NCI-H146 treated with DMSO at 0.1 percent for 48 hours (cell line): Measurements from ENCODE around the gene HDAC3.

ENCODE experiments used
- DNase-seq: peaks from one replicate; lab custom pipeline; 2025; ENCODE audit not compliant: unreplicated experiment; lab: John Stamatoyannopoulos, UW

The HDAC3 gene

DNA sequence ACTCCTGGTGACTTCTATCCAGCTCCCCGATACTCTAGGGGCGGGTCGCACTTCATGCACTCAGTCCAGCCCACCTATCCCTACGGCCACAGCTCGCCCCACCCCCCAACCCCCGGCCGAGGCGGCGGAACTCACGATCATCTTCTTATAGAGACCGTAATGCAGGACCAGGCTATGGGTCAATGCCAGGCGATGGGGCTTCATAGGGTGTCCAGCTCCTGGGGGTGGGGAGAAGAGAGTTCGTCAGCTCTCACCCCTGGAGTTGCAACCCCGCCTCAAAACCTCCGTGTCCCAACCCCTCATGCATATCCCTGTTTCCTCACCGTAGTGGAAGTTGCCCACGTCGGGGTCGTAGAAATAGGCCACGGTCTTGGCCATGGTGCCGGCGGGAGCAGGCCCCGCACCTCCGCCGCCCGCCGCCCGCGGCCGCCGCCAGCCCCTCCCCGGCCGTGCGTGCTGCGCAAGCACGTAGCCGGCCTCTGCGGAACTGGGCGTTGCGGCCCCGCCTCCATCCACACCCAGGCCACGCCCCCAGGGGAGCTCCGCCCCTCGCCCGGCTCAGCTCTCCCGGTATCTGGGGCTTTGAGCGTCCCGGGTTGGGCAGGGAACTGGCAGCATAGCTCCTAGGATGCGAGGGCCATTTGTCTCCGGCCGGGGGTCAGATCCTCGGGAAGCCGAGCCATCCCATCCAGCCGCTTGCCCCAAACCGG is at the start of gene HDAC3, which contains the start of gene RELL2:
HDAC3 (minus strand) TSS at position 437 of the 710 bp plus-strand sequence; CDS start at position 378, 59 bp downstream.
RELL2 (plus strand) TSS at position 585 of the 710 bp plus-strand sequence. CDS start 1,229 bp downstream, outside the sequence.
- peak; percentile 44 for DNase-seq

DNA sequence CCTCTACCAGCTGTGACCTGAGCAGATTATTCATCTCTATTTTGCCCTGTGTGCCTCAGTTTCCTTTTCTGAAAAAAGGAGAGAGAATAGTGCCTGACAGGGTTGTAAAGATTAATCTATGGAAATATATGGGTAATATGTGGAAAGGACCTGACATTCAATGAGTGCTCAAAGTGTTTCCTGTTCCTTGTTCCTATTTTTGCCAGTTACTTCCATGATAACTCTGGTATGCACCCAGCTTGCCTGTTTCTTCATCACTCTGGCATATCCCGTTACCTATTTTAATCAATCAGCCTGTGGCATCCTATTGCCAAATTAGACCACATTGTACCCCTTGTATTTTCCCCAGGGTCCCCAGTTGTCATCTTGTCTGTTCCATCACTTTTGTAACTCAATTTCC is 48.9 kb upstream of the HDAC3 start:
- no peak for DNase-seq

DNA sequence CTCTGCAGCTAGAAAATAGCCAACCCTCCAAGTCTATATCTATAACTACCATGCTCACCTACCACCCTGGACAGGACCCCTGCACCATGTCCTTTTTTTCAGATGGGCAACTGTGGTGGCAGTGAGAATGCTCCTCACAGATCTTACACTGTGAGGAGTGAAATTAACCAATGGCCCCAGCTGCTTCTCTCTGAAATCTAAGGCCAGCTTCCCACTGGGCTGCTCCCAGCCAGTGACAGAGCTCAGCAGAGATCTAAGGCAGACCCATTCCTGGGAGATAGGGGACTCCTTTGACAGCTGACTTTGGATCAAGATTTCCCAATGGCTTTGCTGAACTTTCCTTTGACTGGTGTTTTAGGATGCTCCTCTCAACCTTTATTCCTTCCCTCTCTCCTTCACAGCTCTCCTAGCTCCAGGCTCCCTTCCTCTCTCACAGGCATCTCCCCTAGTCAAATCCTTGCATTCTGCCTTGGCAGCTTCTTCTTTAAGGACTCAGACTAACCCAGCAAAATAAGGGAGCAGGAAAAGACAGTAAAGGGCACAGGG is 47.0 kb upstream of the HDAC3 start:
- no peak for DNase-seq

DNA sequence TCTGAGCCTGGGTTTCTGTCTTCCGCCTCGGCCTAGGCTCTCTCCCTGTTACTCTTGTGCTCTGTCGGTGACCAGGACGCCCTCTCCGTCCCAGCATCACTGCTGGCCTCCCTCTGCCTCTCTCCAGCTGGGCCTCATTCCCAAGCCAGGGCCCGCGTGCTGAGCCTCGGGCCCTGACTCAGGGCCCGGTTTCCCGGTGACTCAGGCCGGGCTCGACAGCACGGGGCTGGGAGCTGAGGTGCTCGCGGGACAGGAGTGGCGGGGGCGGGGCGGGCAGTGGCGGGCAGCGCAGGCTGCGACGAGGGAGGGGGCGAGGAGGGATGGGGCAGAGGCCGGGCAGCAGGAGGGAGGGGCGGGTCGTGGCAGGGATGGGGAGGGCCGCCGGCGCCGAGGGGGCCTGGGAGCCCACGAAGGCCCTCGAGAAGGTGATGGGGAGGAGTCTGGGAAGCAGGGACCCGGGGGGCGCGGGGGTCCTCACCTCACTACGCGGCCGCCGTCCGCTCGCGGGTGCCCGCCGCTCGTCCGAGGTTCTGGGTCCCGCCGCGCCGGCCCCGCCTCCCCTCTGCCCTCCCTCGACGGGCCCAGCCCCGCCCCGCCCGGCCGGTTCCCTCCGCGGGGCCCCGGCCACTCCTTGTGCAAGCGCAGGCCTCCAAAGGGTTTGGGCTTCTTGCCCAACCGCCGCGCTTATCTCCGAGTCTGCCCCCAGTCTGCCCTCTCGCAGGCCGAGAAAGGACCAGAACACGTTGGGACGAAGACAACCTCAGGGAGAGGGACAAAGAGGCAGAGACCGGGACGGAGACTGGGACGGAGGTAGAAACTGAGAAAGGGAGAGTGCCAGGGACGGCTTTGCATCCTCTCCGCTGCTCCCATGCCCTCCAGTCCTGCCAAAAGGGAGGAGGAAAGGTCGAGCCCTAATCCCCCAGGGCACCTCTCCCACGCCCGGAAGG is 45.3 kb upstream of the HDAC3 start, which contains the start of gene ARAP3:
ARAP3 (minus strand) TSS at position 536 of the 947 bp plus-strand sequence. CDS start 1,744 bp downstream, outside the sequence.
- DNase-seq = no peak

DNA sequence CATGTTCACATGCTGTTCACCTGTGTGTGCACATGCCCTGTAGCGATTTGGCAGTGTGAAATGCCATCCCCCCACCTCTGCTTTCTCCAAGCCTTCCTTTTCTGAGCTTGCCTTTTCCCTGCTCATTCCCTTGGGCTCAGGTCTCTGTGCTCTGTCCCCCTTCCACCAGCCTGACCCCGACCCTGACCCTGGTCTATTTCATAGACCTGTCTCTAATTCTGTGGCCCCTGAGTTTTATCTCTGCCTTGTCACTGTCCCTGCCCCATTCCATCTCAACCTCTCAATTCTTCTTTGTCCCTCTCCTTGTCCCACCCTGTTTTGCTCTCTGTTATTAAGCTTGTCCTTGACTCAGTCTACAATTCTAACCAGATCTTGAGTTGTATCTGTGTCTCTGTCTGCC is 44.6 kb upstream of the HDAC3 start:
- no peak for DNase-seq

DNA sequence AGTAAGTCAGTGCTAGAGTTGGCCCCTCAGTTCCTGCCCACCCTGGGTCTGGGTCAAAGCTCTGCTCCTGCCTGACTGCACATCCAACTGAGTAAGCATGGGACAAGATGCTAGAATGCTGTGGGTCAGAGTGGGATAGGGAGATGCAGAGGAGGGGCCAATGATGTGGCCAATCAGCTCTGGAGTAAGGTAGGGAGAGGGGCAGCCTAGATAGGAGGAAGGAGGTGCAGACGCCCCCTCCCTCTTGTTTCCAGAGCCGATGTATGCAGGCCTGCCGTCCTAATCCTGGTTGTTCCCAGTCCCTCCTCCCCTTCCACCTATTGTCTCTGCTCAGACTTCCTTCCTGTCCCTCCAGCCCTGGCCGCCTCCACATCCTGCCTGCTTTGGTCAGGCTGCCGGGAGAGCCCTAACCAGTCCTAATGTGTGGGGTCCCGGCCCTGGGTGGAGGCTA is 44.1 kb upstream of the HDAC3 start:
- no peak for DNase-seq

DNA sequence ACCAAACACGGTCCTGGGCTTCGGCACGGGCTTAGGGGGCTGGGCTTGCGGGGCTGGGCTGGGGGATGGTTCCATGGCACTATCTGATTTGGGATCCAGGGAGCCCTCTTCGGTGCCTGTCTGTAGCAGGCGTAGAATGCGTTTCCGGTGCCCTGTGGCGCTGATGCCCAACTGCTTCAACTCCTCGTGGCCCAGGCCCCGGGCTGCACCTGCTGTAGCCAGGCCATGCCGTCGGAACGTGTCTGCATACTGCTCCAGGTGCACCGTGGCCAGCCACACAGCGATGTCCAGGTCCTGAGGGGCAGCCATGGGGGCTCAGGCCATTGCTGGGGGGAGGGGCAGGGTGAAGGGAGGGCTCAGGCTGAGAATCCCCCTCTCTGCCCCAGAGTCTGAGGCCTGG is 43.5 kb upstream of the HDAC3 start:
- DNase-seq = no peak

DNA sequence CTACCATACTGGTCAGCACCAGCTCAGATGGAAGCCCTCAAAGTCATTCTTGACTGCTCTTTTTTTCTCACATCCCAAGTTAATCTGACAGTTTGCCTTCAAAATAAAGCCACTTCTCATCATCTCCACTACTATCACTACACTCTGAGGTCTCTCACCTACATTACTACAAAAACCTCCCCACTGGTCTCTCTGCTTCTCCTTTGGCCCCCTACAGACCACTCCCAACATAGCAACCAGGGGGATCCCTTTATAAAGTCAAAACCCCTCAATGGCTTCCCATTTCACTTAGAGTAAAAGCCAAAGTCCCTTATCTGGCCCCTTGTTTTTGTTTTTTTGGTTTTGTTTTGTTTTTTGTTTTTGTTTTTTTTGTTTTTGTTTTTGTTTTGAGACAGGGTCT is 40.8 kb upstream of the HDAC3 start:
- DNase-seq = no peak

DNA sequence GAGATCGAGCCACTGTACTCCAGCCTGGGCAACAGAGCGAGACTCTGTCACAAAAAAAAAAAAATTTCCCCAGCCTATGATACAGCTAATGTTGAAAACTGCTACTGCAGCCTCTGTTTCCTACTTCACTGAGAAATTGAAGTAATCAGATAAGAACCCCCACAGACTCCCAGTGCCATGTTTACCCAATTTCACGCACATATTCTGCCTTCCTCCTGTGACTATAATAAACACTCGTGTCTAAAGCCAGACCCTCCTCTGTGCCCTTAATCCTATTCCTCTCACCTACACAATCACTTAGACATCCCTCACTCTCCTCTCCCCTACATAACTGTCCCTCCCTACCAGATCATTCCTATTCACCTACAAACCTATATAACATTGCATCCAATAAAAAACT is 39.0 kb upstream of the HDAC3 start:
- no peak for DNase-seq

DNA sequence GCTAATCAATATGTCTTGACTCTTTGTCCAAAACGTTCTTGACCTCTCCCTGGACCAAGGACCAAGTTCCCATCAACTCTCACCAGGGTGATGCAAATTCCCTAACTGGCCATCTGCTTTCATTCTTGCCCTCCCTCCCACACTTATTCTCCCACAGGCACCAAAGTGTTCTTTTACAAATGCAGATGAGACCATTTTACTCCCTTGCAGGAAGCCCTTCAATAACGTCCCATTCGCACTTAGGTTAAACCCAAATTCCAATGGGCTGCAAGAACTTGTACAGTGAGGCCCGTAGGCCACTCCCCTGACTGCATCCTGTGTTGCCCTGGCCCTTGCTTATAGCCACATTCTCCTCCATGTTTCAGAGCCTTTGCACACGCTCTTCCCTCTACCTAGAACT is 38.1 kb upstream of the HDAC3 start:
- no peak for DNase-seq

DNA sequence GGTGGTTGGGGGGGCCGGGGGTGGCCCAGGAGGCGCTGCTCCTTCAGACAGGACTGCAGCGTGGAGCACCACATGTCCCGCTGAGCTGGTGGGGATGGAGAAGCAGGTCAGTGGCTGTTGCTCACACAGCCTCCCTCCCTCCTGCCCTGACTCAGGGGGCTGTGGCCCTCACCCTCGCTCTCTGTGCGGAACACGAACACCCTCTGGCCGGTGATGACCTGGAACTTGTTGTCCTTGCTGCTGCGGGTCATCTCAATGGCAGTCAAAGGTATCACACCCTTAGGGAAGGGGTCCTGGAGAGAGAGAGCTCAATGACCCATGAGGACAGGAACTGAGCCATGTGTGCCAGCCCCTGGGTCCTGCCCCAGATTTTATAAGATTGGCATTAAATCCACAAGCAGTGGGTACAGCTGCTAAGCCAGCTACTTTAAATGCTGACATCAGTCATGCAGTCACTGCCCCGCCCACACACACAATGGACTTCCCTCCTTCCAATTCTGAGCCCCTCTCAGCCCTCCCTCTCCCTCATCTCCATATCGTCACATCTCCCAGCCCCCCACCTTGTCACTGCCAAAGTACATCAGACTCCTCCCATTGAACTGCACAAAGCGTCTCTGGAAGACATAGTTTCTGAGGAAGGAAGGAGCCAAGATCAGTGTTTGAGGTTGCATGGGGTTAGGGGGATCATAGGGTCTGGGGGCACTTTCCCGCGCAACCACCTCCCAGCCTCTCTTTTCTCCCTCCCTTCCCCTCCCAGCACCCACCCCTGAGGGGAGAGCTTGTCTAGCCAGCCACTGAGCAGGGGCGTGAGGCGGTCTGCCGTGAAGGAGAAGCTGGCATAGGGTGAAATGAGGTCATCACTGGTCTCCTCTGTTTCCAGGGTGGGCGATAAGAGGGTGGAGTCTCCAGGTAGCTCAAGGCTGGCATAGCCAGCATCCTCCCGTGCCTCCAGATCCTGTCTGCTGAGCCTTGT is 36.5 kb upstream of the HDAC3 start:
- no peak for DNase-seq

DNA sequence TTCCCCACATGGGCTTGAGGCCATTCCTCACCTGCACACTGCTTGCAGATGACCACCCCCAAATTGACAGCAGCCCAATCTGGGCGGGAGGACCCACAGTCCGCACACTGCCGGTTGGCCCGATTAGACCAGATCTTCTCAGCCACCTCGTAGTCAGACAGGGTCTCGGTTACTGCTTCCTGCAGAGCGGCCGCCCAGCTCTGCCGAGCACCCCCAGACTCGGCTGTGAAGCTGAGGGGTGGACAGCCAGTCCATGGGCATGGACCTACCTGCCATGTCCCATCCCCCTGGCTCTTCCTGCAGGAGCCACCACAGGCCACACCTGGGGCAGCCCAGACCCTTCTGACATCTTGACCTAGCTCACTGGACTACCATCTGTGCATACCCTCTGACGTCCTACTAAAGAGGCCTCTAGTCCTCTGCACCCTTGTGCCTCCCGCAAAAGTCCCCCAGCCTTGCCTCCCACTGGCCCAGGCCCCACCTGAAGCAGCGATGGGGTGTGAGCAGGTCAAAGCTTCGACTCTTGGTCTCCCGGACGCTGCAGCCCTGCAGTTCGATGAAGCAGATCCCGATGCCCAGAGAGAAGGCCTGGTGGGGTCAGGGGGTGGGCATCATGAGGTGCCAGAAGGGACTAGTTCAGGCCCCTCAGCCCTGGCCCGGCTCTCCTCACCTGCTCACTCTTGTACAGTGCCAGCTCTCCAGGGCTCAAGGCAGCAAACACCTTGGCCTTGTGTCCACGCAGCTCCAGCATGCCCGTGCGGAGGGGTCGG is 35.6 kb upstream of the HDAC3 start:
- no peak for DNase-seq

DNA sequence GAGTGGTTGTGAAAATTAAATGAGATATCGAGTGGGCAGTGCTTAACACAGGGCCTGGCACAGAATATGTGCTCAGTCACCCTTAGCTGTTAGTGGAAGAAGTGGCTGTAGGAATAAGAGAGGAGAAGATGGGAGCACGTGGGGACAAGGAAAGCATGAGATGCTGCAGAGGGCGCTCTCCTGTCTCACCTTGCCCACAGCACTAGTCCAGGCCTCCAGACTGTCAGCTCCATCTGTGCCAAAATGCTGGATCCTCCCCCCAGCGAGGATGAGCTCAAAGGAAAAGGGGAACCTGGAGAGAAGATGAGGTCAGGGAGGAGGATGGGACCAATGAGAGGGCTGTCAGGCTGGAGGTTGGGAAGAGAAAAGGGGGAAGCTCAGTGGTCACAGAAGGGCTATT is 32.9 kb upstream of the HDAC3 start:
- no peak for DNase-seq

DNA sequence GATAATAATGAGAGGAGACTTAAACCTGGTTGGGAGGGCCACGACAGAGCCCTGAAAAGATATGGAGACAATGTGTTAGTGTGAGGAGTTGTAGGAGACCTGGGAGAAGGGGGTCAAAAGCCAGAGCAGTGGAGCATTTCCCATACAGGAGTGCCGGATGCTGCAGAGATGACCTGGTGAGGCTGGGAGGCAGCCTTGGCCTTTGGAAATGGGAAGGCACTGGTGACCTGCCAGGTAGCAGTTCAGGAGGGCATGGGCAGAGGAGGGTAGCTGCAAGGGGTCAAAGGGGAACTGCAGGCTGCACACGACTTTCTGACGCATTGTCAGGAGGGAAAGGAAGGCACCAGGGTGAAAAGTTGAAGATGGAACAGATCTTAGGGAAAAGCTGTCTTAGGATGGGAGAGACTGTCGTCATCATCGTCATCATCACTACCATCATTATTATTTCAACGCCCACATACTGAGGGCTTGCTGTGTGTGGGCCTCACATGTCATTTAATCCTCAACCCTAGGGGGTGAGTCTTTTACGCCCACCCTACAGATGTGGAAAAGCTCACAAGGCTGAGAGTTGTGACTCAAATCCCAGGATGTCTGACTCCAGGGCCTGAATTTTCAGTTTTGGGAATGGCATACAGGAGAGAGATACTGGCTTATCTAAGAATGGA is 32.1 kb upstream of the HDAC3 start:
- DNase-seq = no peak

DNA sequence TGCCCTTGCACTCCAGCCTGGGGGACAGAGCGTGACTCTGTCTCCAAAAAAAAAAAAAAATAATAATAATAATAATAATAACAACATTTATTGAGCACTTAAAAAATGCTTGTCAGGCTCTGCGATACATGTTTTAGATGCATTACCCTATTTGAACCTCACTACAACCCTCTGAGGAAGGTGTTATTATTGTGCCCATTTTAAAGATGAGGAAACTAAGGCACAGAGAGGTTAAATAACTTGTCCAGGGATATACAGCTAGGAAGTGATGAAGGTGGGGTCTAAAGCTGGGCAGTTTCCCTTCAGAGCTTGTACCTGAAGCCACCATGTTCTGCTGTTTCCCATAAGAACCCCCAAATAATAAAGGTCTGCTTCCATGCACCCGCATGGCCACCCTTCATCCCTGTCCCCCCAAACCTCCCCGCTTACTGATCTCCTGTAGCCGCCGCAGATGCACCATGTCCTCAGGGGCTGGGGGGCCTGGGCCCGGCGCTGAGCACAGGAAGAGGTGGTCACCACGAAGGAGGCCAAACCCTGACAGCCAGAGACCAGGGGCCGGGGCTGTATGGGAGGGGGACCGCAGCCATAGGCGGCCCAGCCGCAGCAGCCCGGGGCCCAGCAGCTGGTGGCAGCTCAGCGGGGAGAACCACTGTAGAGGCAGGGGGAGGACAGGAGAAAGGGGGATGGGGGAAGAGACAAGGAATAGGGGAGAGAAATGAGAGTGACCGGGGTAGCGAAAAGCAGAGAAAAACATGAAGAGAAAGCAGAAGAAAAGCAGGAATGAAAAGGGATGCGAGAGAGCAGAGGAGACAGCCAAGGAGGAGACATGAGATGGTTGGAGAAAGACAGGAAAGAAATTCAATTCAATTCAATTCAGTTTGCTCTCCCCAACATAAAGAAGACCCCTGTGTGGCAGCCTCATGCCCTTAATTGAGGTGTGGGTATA is 29.6 kb upstream of the HDAC3 start:
- no peak for DNase-seq

DNA sequence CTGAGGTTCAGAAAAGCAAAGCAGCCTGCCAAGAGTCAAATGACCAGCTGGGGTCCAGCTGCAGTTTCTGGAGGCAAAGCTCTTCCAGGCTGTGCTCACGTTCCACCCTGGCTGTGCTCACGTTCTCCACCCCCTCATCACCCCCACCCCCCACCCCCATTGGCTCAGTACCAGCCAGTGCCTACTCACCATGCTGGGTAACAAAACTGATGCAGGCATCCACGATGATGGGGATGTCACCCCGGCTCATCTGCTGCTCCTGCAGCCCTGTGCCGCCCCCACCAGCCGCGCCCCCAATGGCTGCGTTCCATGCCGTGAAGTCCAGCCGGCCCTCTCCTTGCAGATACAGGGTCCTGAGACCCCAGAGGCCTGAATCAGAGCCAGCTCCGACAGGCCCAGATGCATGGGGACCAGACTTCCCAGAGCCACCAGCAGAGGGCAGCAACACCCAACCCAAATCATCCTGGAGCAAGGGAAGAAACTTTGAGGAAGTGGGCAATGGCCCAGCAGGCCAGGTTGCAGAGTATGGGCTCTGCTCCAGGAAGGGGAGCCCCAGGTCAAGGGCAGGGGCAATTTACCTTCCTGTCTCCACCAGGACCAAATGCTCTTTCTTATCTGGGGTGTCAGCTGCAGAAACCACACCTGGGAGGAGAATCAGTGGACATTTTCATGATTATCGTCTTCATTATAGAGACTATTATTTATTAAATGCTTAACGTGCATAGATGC is 28.2 kb upstream of the HDAC3 start:
- no peak for DNase-seq

DNA sequence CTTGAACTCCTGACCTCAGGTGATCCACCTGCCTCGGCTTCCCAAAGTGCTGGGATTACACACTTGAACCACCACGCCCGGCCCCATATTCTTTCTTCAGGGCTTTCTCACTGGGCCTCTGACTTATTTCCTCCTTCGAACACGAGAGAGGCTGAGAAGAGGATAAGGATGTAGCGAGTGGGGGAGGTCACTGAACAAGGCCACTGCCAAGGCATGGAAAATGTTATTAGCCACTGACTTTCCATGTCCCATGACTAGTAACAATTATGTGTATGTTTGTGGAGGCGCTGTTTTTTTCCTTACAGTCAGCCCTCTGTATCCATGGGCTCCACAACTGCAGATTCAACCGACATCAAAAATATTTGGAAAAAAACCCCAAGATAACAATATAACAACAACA is 26.9 kb upstream of the HDAC3 start:
- DNase-seq = no peak
